ENCODE measurements around the gene KRT36. TPM values are rescaled to one million over a fixed set of nuclear protein-coding genes. Genes with fewer than 3 reads are reported as not detected.

The KRT36 gene
- total RNA-seq, 1 experiment from 2014 or later, result not detected

- H2AFZ ChIP-seq (ENCODE audit: low read length), result no peak overlapping the region
- H3K27ac ChIP-seq (ENCODE audit: low read length), result no peak overlapping the region
- H3K4me3 ChIP-seq (ENCODE audit: low read length), result no peak overlapping the region
- no peak for DNase-seq
- H3K9me3 ChIP-seq (ENCODE audit: low read length), result no peaks in the 10 kb centered on the region
- no peaks in the 10 kb centered on the region for H3K9me2 ChIP-seq (replicated peaks; ENCODE audit: insufficient read depth, low read length)
- no peaks in the 10 kb centered on the region for H3K79me2 ChIP-seq (ENCODE audit: low read length)
- H3K4me2 ChIP-seq (ENCODE audit: low read depth, low read length, poor library complexity, severe bottlenecking), result no peak overlapping the region
- no peaks in the 10 kb centered on the region for H3K36me3 ChIP-seq (ENCODE audit: insufficient read depth, low read length)
- H4K20me1 ChIP-seq (ENCODE audit: insufficient read depth, low read depth, low read length), result no peaks in the 10 kb centered on the region; the same call in 1 of the 2 replicates
- H3K9ac ChIP-seq (ENCODE audit: low read length), result no peak overlapping the region
- no peaks in the 10 kb centered on the region for H3K27me3 ChIP-seq (ENCODE audit: low read length)
- peaks cover 11% of the 10 kb centered on the region for H3K4me1 ChIP-seq (ENCODE audit: low read length)
These were observed 17.7 kb upstream of the KRT36 start for GRCh38 chr17:41507315-41507880.

GRCh38 chr17:41505809-41506767 is 16.4 kb upstream of the KRT36 start:
- Histone ChIP-seq H4K20me1 (ENCODE audit: insufficient read depth, low read depth, low read length) (no peaks in the 10 kb centered on the region; the same call in 1 of the 2 replicates), H3K27ac (ENCODE audit: low read length) (no peak overlapping the region), H3K4me2 (ENCODE audit: low read depth, low read length, poor library complexity, severe bottlenecking) (peak overlapping the region; percentile 41), H3K9me3 (ENCODE audit: low read length) (no peaks in the 10 kb centered on the region), H3K4me3 (ENCODE audit: low read length) (no peak overlapping the region), H3K9me2 (replicated peaks; ENCODE audit: insufficient read depth, low read length) (no peaks in the 10 kb centered on the region), H3K79me2 (ENCODE audit: low read length) (no peaks in the 10 kb centered on the region), H3K27me3 (ENCODE audit: low read length) (no peaks in the 10 kb centered on the region), H2AFZ (ENCODE audit: low read length) (no peak overlapping the region), H3K36me3 (ENCODE audit: insufficient read depth, low read length) (no peaks in the 10 kb centered on the region), H3K4me1 (ENCODE audit: low read length) (peaks cover 11% of the 10 kb centered on the region), H3K9ac (ENCODE audit: low read length) (no peak overlapping the region)
- DNase-seq, result peak; percentile 78

- H3K4me3 ChIP-seq (ENCODE audit: low read length), result no peak within 1 kb of the TSS
- no peak for DNase-seq
- H3K27ac ChIP-seq (ENCODE audit: low read length), result no peak within 1 kb of the TSS
- H3K36me3 ChIP-seq (ENCODE audit: insufficient read depth, low read length), result no peaks in the 10 kb centered on the region
- no peaks in the 10 kb centered on the region; the same call in 1 of the 2 replicates for H4K20me1 ChIP-seq (ENCODE audit: insufficient read depth, low read depth, low read length)
- no peak within 1 kb of the TSS for H3K9ac ChIP-seq (ENCODE audit: low read length)
- H3K79me2 ChIP-seq (ENCODE audit: low read length), result no peaks in the 10 kb centered on the region
- no peaks in the 10 kb centered on the region for H3K9me3 ChIP-seq (ENCODE audit: low read length)
- H2AFZ ChIP-seq (ENCODE audit: low read length), result no peak within 1 kb of the TSS
- H3K4me2 ChIP-seq (ENCODE audit: low read depth, low read length, poor library complexity, severe bottlenecking), result peak within 1 kb of the TSS; percentile 41
- no peaks in the 10 kb centered on the region for H3K27me3 ChIP-seq (ENCODE audit: low read length)
- H3K9me2 ChIP-seq (replicated peaks; ENCODE audit: insufficient read depth, low read length), result no peaks in the 10 kb centered on the region
- H3K4me1 ChIP-seq (ENCODE audit: low read length), result peaks cover 11% of the 10 kb centered on the region
These were observed 15.5 kb upstream of the KRT36 start, which contains the start of gene KRT13 for GRCh38 chr17:41505007-41505808. Gene KRT13, minus strand, starts transcription at chr17:41505612. Its CDS starts 62 bp downstream, at chr17:41505550.

- H4K20me1 ChIP-seq (ENCODE audit: insufficient read depth, low read depth, low read length), result no peaks in the 10 kb centered on the region; the same call in 1 of the 2 replicates
- no peak overlapping the region for H3K4me2 ChIP-seq (ENCODE audit: low read depth, low read length, poor library complexity, severe bottlenecking)
- H2AFZ ChIP-seq (ENCODE audit: low read length), result no peak overlapping the region
- no peaks in the 10 kb centered on the region for H3K9me2 ChIP-seq (replicated peaks; ENCODE audit: insufficient read depth, low read length)
- no peak overlapping the region for H3K27ac ChIP-seq (ENCODE audit: low read length)
- no peaks in the 10 kb centered on the region for H3K79me2 ChIP-seq (ENCODE audit: low read length)
- no peaks in the 10 kb centered on the region for H3K36me3 ChIP-seq (ENCODE audit: insufficient read depth, low read length)
- H3K4me3 ChIP-seq (ENCODE audit: low read length), result no peak overlapping the region
- no peaks in the 10 kb centered on the region for H3K27me3 ChIP-seq (ENCODE audit: low read length)
- peaks cover 11% of the 10 kb centered on the region for H3K4me1 ChIP-seq (ENCODE audit: low read length)
- no peak for DNase-seq
- no peak overlapping the region for H3K9ac ChIP-seq (ENCODE audit: low read length)
- no peaks in the 10 kb centered on the region for H3K9me3 ChIP-seq (ENCODE audit: low read length)
These were observed 14.7 kb upstream of the KRT36 start for GRCh38 chr17:41504246-41504977.

- DNase-seq, result no peak
- no peaks in the 10 kb centered on the region for H3K9me3 ChIP-seq (ENCODE audit: low read length)
- H3K4me3 ChIP-seq (ENCODE audit: low read length), result no peak overlapping the region
- no peaks in the 10 kb centered on the region for H3K9me2 ChIP-seq (replicated peaks; ENCODE audit: insufficient read depth, low read length)
- H3K9ac ChIP-seq (ENCODE audit: low read length), result no peak overlapping the region
- no peak overlapping the region for H3K27ac ChIP-seq (ENCODE audit: low read length)
- H3K79me2 ChIP-seq (ENCODE audit: low read length), result no peaks in the 10 kb centered on the region
- no peak overlapping the region for H2AFZ ChIP-seq (ENCODE audit: low read length)
- no peak overlapping the region for H3K4me2 ChIP-seq (ENCODE audit: low read depth, low read length, poor library complexity, severe bottlenecking)
- H3K27me3 ChIP-seq (ENCODE audit: low read length), result no peaks in the 10 kb centered on the region
- H3K36me3 ChIP-seq (ENCODE audit: insufficient read depth, low read length), result no peaks in the 10 kb centered on the region
- H3K4me1 ChIP-seq (ENCODE audit: low read length), result peaks cover 11% of the 10 kb centered on the region
- H4K20me1 ChIP-seq (ENCODE audit: insufficient read depth, low read depth, low read length), result no peaks in the 10 kb centered on the region; the same call in 1 of the 2 replicates
These were observed 13.5 kb upstream of the KRT36 start for GRCh38 chr17:41503202-41503601.

GRCh38 chr17:41500131-41500911 is 10.6 kb upstream of the KRT36 start:
- Histone ChIP-seq H3K4me3 (ENCODE audit: low read length) (no peak overlapping the region), H4K20me1 (ENCODE audit: insufficient read depth, low read depth, low read length) (no peaks in the 10 kb centered on the region; the same call in 1 of the 2 replicates), H3K4me2 (ENCODE audit: low read depth, low read length, poor library complexity, severe bottlenecking) (no peak overlapping the region), H3K27me3 (ENCODE audit: low read length) (no peaks in the 10 kb centered on the region), H3K36me3 (ENCODE audit: insufficient read depth, low read length) (no peaks in the 10 kb centered on the region), H3K27ac (ENCODE audit: low read length) (no peak overlapping the region), H3K79me2 (ENCODE audit: low read length) (no peaks in the 10 kb centered on the region), H3K9me2 (replicated peaks; ENCODE audit: insufficient read depth, low read length) (no peaks in the 10 kb centered on the region), H3K9me3 (ENCODE audit: low read length) (no peaks in the 10 kb centered on the region), H3K4me1 (ENCODE audit: low read length) (peaks cover 3% of the 10 kb centered on the region), H3K9ac (ENCODE audit: low read length) (no peak overlapping the region), H2AFZ (ENCODE audit: low read length) (no peak overlapping the region)
- DNase-seq, result no peak

- Histone ChIP-seq H3K4me3 (ENCODE audit: low read length) (no peak overlapping the region), H2AFZ (ENCODE audit: low read length) (no peak overlapping the region)
- DNase-seq, result no peak
These were observed 10.0 kb upstream of the KRT36 start for GRCh38 chr17:41499714-41500113.

More at GRCh38 chr17:41499714-41500113, 10.0 kb upstream of the KRT36 start:
- Histone ChIP-seq H3K27ac (ENCODE audit: low read length) (no peak overlapping the region), H3K9me3 (ENCODE audit: low read length) (no peaks in the 10 kb centered on the region), H3K9ac (ENCODE audit: low read length) (no peak overlapping the region), H3K4me1 (ENCODE audit: low read length) (peaks cover 3% of the 10 kb centered on the region), H3K36me3 (ENCODE audit: insufficient read depth, low read length) (no peaks in the 10 kb centered on the region), H4K20me1 (ENCODE audit: insufficient read depth, low read depth, low read length) (no peaks in the 10 kb centered on the region), H3K9me2 (replicated peaks; ENCODE audit: insufficient read depth, low read length) (no peaks in the 10 kb centered on the region), H3K4me2 (ENCODE audit: low read depth, low read length, poor library complexity, severe bottlenecking) (no peak overlapping the region), H3K27me3 (ENCODE audit: low read length) (no peaks in the 10 kb centered on the region), H3K79me2 (ENCODE audit: low read length) (no peaks in the 10 kb centered on the region)

Measured in Karpas-422 (cell line).